IPS-18a (cell line): ENCODE data around the gene IGFL4.

Experiments
- H3K27ac ChIP-seq: one replicate; pipeline ENCODE4 v1.5.1; 2013; ENCODE audit warnings: low read length
- H3K27me3 ChIP-seq: one replicate; pipeline ENCODE4 v1.6.1; 2013; ENCODE audit warnings: mild to moderate bottlenecking, low read length; ENCODE audit not compliant: control insufficient read depth, insufficient read depth
- H3K36me3 ChIP-seq: one replicate; pipeline ENCODE4 v1.6.1; 2013; ENCODE audit warnings: low read depth, low read length; ENCODE audit not compliant: control insufficient read depth
- H3K4me1 ChIP-seq: one replicate; pipeline ENCODE4 v1.6.1; 2013; ENCODE audit warnings: low read depth, low read length; ENCODE audit not compliant: control insufficient read depth
- H3K4me3 ChIP-seq: one replicate; pipeline ENCODE4 v1.5.1; 2013; ENCODE audit warnings: low read length
- H3K9ac ChIP-seq: one replicate; pipeline ENCODE4 v1.6.1; 2013; ENCODE audit warnings: mild to moderate bottlenecking, low read length, moderate library complexity
- H3K9me3 ChIP-seq: one replicate; pipeline ENCODE4 v1.6.1; 2013; ENCODE audit warnings: low read depth, low read length; ENCODE audit not compliant: control insufficient read depth

The IGFL4 gene

GRCh38 chr19:46058778-46059177 lies 18.0 kb upstream of the IGFL4 start:
- Histone ChIP-seq H3K27me3 (no peaks in the 10 kb centered on the region), H3K27ac (no peak overlapping the region), H3K9ac (no peak overlapping the region), H3K4me3 (no peak overlapping the region), H3K9me3 (peaks cover 23% of the 10 kb centered on the region), H3K4me1 (no peaks in the 10 kb centered on the region), H3K36me3 (no peaks in the 10 kb centered on the region)

GRCh38 chr19:46056536-46056935 lies 15.7 kb upstream of the IGFL4 start:
- no peak overlapping the region for H3K4me3 ChIP-seq
- H3K27ac ChIP-seq, result no peak overlapping the region
- H3K9ac ChIP-seq, result no peak overlapping the region
- peaks cover 4% of the 10 kb centered on the region for H3K27me3 ChIP-seq
- H3K4me1 ChIP-seq, result no peaks in the 10 kb centered on the region
- H3K36me3 ChIP-seq, result no peaks in the 10 kb centered on the region
- peaks cover 23% of the 10 kb centered on the region for H3K9me3 ChIP-seq

GRCh38 chr19:46052896-46053295 lies 12.1 kb upstream of the IGFL4 start:
- Histone ChIP-seq H3K36me3 (no peaks in the 10 kb centered on the region), H3K9ac (no peak overlapping the region), H3K27me3 (peaks cover 5% of the 10 kb centered on the region), H3K27ac (no peak overlapping the region), H3K4me3 (no peak overlapping the region), H3K9me3 (no peaks in the 10 kb centered on the region), H3K4me1 (no peaks in the 10 kb centered on the region)

- Histone ChIP-seq H3K9ac (no peak overlapping the region), H3K4me3 (no peak overlapping the region), H3K9me3 (peaks cover 1% of the 10 kb centered on the region), H3K27ac (no peak overlapping the region), H3K27me3 (peaks cover 5% of the 10 kb centered on the region), H3K4me1 (no peaks in the 10 kb centered on the region), H3K36me3 (no peaks in the 10 kb centered on the region)
Observed at GRCh38 chr19:46049597-46049996, 8.8 kb upstream of the IGFL4 start.

GRCh38 chr19:46043519-46043918 lies 2.7 kb upstream of the IGFL4 start:
- Histone ChIP-seq H3K27me3 (no peaks in the 10 kb centered on the region), H3K36me3 (no peaks in the 10 kb centered on the region)

GRCh38 chr19:46042252-46042883 lies 1.6 kb upstream of the IGFL4 start:
- H3K9ac ChIP-seq, result no peak overlapping the region
- no peak overlapping the region for H3K4me3 ChIP-seq
- H3K27ac ChIP-seq, result no peak overlapping the region
- no peaks in the 10 kb centered on the region for H3K36me3 ChIP-seq
- peaks cover 10% of the 10 kb centered on the region for H3K9me3 ChIP-seq
- H3K27me3 ChIP-seq, result no peaks in the 10 kb centered on the region
- no peaks in the 10 kb centered on the region for H3K4me1 ChIP-seq

More at GRCh38 chr19:46043519-46043918, 2.7 kb upstream of the IGFL4 start:
- no peak overlapping the region for H3K4me3 ChIP-seq
- H3K9ac ChIP-seq, result no peak overlapping the region
- H3K9me3 ChIP-seq, result peaks cover 10% of the 10 kb centered on the region
- no peak overlapping the region for H3K27ac ChIP-seq
- H3K4me1 ChIP-seq, result no peaks in the 10 kb centered on the region

GRCh38 chr19:46040125-46040524 lies 677 bp downstream of the IGFL4 start:
- Histone ChIP-seq H3K4me3 (no peak overlapping the region), H3K9ac (no peak overlapping the region), H3K4me1 (no peaks in the 10 kb centered on the region), H3K27ac (no peak overlapping the region), H3K9me3 (peaks cover 10% of the 10 kb centered on the region), H3K36me3 (no peaks in the 10 kb centered on the region), H3K27me3 (no peaks in the 10 kb centered on the region)

GRCh38 chr19:46036744-46037128 lies 4.1 kb downstream of the IGFL4 start:
- no peak overlapping the region for H3K27ac ChIP-seq
- no peaks in the 10 kb centered on the region for H3K27me3 ChIP-seq
- H3K9me3 ChIP-seq, result no peaks in the 10 kb centered on the region
- no peaks in the 10 kb centered on the region for H3K36me3 ChIP-seq
- H3K4me1 ChIP-seq, result no peaks in the 10 kb centered on the region
- no peak overlapping the region for H3K9ac ChIP-seq
- H3K4me3 ChIP-seq, result no peak overlapping the region

- no peak overlapping the region for H3K4me3 ChIP-seq
- H3K36me3 ChIP-seq, result no peaks in the 10 kb centered on the region
- H3K27me3 ChIP-seq, result no peaks in the 10 kb centered on the region
- H3K9me3 ChIP-seq, result no peaks in the 10 kb centered on the region
- H3K4me1 ChIP-seq, result no peaks in the 10 kb centered on the region
- H3K27ac ChIP-seq, result no peak overlapping the region
- no peak overlapping the region for H3K9ac ChIP-seq
Observed at GRCh38 chr19:46035986-46036743, 4.6 kb downstream of the IGFL4 start.

- H3K4me3 ChIP-seq, result no peak overlapping the region
- no peaks in the 10 kb centered on the region for H3K36me3 ChIP-seq
- H3K9ac ChIP-seq, result no peak overlapping the region
- H3K27me3 ChIP-seq, result no peaks in the 10 kb centered on the region
- no peak overlapping the region for H3K27ac ChIP-seq
- H3K4me1 ChIP-seq, result no peaks in the 10 kb centered on the region
- no peaks in the 10 kb centered on the region for H3K9me3 ChIP-seq
Observed at GRCh38 chr19:46035546-46035945, 5.3 kb downstream of the IGFL4 start.

GRCh38 chr19:46033401-46033800 lies 7.4 kb downstream of the IGFL4 start:
- Histone ChIP-seq H3K4me3 (no peak overlapping the region), H3K36me3 (no peaks in the 10 kb centered on the region), H3K27me3 (no peaks in the 10 kb centered on the region), H3K27ac (no peak overlapping the region), H3K9ac (no peak overlapping the region), H3K9me3 (no peaks in the 10 kb centered on the region), H3K4me1 (no peaks in the 10 kb centered on the region)

GRCh38 chr19:46032597-46033025 lies 8.2 kb downstream of the IGFL4 start:
- Histone ChIP-seq H3K4me3 (no peak overlapping the region), H3K27me3 (no peaks in the 10 kb centered on the region), H3K27ac (no peak overlapping the region), H3K4me1 (no peaks in the 10 kb centered on the region), H3K9me3 (no peaks in the 10 kb centered on the region), H3K36me3 (no peaks in the 10 kb centered on the region), H3K9ac (no peak overlapping the region)
